ENCODE measurements around the gene AGTPBP1. TPM values are rescaled to one million over a fixed set of nuclear protein-coding genes. Genes with fewer than 3 reads are reported as not detected.

The AGTPBP1 gene
- total and polyA plus RNA-seq, 2 experiments from 2014 or later: 31.4 to 58.0 TPM

GRCh38 chr9:85511746-85512145 lies 230.0 kb downstream of the AGTPBP1 start (continued):
- TF ChIP-seq REST (IDR thresholded peaks at IDR 0.05; ENCODE audit: unreplicated experiment): no peak

- no peak for DNase-seq (ENCODE audit: low spot score)
- Mint-ChIP-seq H3K9me3 (no peaks in the 10 kb centered on the region), H3K27ac (no peak overlapping the region), H3K27me3 (ENCODE audit: insufficient read depth, low read depth, poor library complexity) (peaks cover 2% of the 10 kb centered on the region), H3K4me3 (no peak overlapping the region), H3K4me1 (peaks cover 5% of the 10 kb centered on the region; the same call in 2 of the 3 replicates), H3K36me3 (ENCODE audit: low read depth) (no peaks in the 10 kb centered on the region; the same call in 2 of the 3 replicates)
- Histone ChIP-seq H4K20me1 (replicated peaks; ENCODE audit: insufficient read depth) (no peaks in the 10 kb centered on the region; the same call in 1 of the 2 replicates), H3K4me2 (no peak overlapping the region), H3K4me1 (ENCODE audit: insufficient read depth) (no peaks in the 10 kb centered on the region), H3F3A (replicated peaks; ENCODE audit: low read depth) (no peaks in the 10 kb centered on the region), H3K4me3 (no peak overlapping the region), H3K27me3 (ENCODE audit: insufficient read depth) (no peaks in the 10 kb centered on the region), H3K9me2 (ENCODE audit: insufficient read depth) (peaks cover 3% of the 10 kb centered on the region; the same call in 1 of the 2 replicates), H3K36me3 (ENCODE audit: insufficient read depth) (no peaks in the 10 kb centered on the region), H2AFZ (no peak overlapping the region), H3K79me2 (replicated peaks; ENCODE audit: insufficient read depth) (no peaks in the 10 kb centered on the region), H3K27ac (ENCODE audit: low read depth) (no peak overlapping the region)
- no peak for ATAC-seq
- TF ChIP-seq POLR2AphosphoS5 (IDR thresholded peaks at IDR 0.05; ENCODE audit: low read depth) (no peak), EZH2 (IDR thresholded peaks at IDR 0.05; ENCODE audit: low read depth, unreplicated experiment) (no peak), CTCF (conservative IDR thresholded peaks at IDR 0.05; ENCODE audit: low read depth in 2 of 2) (no peak), ZNF331 (CRISPR knock-in tag; IDR thresholded peaks at IDR 0.05; ENCODE audit: low read depth) (no peak), STAT1 (IDR thresholded peaks at IDR 0.05; ENCODE audit: unreplicated experiment) (no peak), EZH2phosphoT487 (IDR thresholded peaks at IDR 0.05; ENCODE audit: unreplicated experiment) (no peak), ETS1 (IDR thresholded peaks at IDR 0.05) (no peak)
Measured at GRCh38 chr9:85510830-85511504, 230.8 kb downstream of the AGTPBP1 start.
